ENCODE measurements around the gene AKAP8L. TPM values are rescaled to one million over a fixed set of nuclear protein-coding genes. Genes with fewer than 3 reads are reported as not detected.

AKAP8L gene
- total RNA-seq, 1 experiment from 2014 or later: 123 TPM

- peaks cover 5 to 6% of the 10 kb centered on the region in 2 experiments for H3K4me1 Mint-ChIP-seq
- DNase-seq: no peak
- Histone ChIP-seq H3K9ac (ENCODE audit: extremely low read depth, insufficient read length, low read length) (no peak overlapping the region), H3K9me3 (ENCODE audit: control insufficient read depth, low read depth, low read length) (no peaks in the 10 kb centered on the region), H3K79me2 (ENCODE audit: insufficient read depth, low read length) (no peaks in the 10 kb centered on the region), H3K56ac (ENCODE audit: insufficient read length, low read depth, low read length) (no peak overlapping the region), H3K14ac (ENCODE audit: insufficient read depth, low read length) (no peak overlapping the region), H4K20me1 (ENCODE audit: control insufficient read depth, insufficient read depth, insufficient read length) (no peaks in the 10 kb centered on the region), H3K18ac (ENCODE audit: insufficient read length, low read depth, low read length) (no peak overlapping the region), H2AFZ (ENCODE audit: low read length) (no peak overlapping the region), H2AK5ac (ENCODE audit: insufficient read length, low read length) (no peak overlapping the region), H3K23me2 (ENCODE audit: insufficient read length, low read depth, low read length, poor library complexity, severe bottlenecking) (peaks cover 4% of the 10 kb centered on the region), H2BK120ac (ENCODE audit: low read depth, low read length, poor library complexity, severe bottlenecking) (no peak overlapping the region), H2BK20ac (ENCODE audit: low read depth, low read length, poor library complexity, severe bottlenecking) (no peak overlapping the region), H3K27ac (ENCODE audit: insufficient read length, low read depth, low read length) (no peak overlapping the region), H2BK15ac (ENCODE audit: low read depth, low read length) (no peak overlapping the region), H4K5ac (ENCODE audit: insufficient read length, low read depth, low read length) (no peak overlapping the region), H3K23ac (ENCODE audit: insufficient read length, low read depth, low read length) (no peak overlapping the region), H3T11ph (ENCODE audit: low read length) (no peak overlapping the region), H2BK12ac (ENCODE audit: insufficient read length, low read depth, low read length) (no peak overlapping the region), H3K4me2 (ENCODE audit: insufficient read depth, insufficient read length, low read length) (no peak overlapping the region), H3K79me1 (ENCODE audit: insufficient read depth, low read depth, low read length, poor library complexity, severe bottlenecking) (no peaks in the 10 kb centered on the region), H3K4ac (ENCODE audit: low read depth, low read length) (no peak overlapping the region), H3K27me3 (ENCODE audit: insufficient read depth, low read length) (no peaks in the 10 kb centered on the region), H4K8ac (replicated peaks; ENCODE audit: insufficient read length, low read depth, low read length) (no peak overlapping the region), H2BK5ac (ENCODE audit: insufficient read length, low read length) (no peak overlapping the region), H4K91ac (ENCODE audit: insufficient read length, low read depth, low read length) (no peak overlapping the region), H3K4me1 (ENCODE audit: insufficient read depth, low read length) (no peaks in the 10 kb centered on the region)
- H3K4me3 Mint-ChIP-seq: no peak overlapping the region
- H3K27me3 Mint-ChIP-seq (ENCODE audit: low read depth): no peaks in the 10 kb centered on the region
- H3K9me3 Mint-ChIP-seq: no peaks in the 10 kb centered on the region
- WGBS (ENCODE audit: extremely low coverage, insufficient read length, low lambda C conversion rate): no CpG with 5 or more reads among the region's 2 CpGs
- H3K36me3 Mint-ChIP-seq (ENCODE audit: insufficient read depth in 1 of 3, low read depth in 3 of 3): no peaks in the 10 kb centered on the region
- TF ChIP-seq, protein P1, sequence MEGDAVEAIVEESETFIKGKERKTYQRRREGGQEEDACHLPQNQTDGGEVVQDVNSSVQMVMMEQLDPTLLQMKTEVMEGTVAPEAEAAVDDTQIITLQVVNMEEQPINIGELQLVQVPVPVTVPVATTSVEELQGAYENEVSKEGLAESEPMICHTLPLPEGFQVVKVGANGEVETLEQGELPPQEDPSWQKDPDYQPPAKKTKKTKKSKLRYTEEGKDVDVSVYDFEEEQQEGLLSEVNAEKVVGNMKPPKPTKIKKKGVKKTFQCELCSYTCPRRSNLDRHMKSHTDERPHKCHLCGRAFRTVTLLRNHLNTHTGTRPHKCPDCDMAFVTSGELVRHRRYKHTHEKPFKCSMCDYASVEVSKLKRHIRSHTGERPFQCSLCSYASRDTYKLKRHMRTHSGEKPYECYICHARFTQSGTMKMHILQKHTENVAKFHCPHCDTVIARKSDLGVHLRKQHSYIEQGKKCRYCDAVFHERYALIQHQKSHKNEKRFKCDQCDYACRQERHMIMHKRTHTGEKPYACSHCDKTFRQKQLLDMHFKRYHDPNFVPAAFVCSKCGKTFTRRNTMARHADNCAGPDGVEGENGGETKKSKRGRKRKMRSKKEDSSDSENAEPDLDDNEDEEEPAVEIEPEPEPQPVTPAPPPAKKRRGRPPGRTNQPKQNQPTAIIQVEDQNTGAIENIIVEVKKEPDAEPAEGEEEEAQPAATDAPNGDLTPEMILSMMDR (conservative IDR thresholded peaks at IDR 0.05): no peak
- H3K27ac Mint-ChIP-seq: no peak overlapping the region
Observed at GRCh38 chr19:15438124-15438496, 19.3 kb upstream of the AKAP8L start.
